Fibroblast of skin of left quadriceps (primary cell): Measurements from ENCODE around the gene ERBB3.

Source experiments
- DNase-seq, 2 experiments: peaks; one replicate each; pipeline ENCODE4 v3.0.0-alpha.2; 2013; ENCODE audit warnings: low read depth in 2 of 2

The ERBB3 gene

DNA sequence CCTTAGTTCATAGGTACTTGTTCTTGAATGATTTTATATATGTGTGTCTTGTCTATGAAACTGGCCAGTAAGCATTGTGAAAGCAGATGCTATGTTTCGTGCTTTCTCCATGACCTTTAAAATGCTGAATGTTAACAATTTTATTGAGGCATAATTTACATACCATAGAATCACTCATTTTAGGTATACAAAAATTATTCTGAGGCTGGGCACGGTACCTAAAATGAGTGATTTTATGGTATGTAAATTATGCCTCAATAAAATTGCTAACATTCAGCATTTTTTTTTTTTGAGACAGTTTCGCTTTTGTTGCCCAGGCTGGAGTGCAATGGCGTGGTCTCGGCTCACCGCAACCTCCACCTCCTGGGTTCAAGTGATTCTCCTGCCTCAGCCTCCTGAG lies 54.9 kb downstream of the ERBB3 start:
- DNase-seq = no peak

DNA sequence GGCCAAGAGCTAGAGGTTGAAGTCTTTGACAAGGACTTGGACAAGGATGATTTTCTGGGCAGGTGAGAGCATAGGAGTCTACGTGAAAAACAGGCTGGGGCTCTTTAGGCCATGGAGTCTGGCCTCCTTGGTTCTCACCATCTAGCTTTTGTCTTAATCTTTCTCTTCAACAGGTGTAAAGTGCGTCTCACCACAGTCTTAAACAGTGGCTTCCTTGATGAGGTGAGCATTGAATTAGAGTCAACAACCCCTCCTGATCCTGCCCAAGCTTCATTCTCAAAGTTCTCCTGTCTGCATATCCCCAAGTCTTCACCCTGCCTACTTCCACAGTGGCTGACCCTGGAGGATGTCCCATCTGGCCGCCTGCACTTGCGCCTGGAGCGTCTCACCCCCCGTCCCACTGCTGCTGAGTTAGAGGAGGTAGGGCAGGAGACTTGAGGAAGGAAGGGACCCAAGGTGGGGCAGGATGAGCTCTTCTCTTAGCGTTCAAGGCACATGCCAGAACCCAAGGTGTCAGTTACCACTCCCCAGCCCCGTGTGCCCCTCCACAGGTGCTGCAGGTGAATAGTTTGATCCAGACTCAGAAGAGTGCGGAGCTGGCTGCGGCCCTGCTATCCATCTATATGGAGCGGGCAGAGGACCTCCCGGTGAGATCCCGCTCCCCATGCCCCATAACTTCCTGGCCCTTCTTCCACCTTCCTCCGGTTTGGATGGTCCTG lies 58.0 kb downstream of the ERBB3 start:
- DNase-seq = no peak

DNA sequence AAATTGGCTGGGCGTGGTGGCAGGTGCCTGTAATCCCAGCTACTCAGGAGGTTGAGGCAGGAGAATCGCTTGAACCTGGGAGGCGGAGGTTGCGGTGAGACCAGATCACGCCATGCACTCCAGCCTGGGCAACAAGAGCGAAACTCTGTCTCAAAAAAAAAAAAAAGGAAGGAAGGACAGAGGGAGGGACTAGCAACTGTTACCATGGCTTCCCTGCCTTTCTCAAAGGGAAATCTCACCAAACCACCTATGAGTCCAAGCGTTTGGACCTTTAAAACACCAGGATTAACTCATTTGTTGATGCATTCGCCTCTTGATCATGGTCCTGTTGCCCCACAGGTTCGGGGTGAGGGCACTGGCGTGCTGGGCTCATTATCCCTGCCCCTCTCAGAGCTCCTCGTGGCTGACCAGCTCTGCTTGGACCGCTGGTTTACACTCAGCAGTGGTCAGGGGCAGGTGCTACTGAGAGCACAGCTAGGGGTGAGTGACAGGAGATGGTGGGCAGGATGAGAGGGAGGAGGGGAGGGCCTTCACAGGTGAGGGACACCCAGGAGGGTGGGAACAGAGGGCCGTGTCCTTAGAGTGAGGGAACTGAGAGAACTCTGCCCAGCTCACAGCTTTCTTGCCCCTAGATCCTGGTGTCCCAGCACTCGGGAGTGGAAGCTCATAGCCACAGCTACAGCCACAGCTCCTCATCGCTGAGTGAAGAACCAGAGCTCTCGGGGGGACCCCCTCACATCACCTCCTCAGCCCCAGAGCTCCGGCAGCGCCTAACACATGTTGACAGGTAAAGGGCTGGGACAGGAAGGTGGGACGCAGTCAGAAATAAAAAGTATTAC lies 62.2 kb downstream of the ERBB3 start:
- no peak for DNase-seq

DNA sequence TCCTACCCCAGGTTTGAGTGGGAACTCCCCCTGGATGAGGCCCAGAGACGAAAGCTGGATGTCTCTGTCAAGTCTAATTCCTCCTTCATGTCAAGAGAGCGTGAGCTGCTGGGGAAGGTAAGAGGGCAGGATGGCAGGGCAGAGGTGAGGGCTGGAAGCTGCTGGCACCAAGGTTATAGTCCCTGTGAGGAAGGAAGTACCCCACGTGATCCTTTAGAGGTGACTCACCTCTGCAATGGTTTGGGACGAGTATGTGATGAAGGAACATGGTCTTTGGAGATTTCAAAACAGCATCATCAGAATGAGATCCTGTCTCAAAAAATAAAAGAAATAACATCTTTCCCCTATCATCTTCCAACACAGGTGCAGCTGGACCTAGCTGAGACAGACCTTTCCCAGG lies 63.3 kb downstream of the ERBB3 start:
- DNase-seq = no peak

DNA sequence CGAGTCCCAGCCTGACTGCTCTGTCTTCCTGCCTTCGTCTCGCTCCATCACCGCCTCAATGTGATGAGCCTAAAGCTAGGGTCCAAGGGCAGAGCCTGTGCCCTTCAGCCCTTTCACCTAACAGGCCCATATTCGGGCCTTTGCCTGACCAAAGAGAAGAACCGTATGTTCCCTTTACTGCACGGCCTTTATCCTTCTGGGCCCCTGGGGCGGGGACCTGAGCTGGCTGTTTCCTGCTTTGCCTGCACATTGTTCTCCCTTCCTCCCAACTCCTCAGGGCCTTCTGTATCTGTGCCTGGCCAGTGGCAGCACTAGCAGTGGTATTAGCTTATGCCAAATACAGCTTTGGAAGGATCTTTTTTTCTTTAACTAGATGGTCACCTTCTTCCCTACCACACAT lies 63.9 kb downstream of the ERBB3 start:
- DNase-seq = no peak

DNA sequence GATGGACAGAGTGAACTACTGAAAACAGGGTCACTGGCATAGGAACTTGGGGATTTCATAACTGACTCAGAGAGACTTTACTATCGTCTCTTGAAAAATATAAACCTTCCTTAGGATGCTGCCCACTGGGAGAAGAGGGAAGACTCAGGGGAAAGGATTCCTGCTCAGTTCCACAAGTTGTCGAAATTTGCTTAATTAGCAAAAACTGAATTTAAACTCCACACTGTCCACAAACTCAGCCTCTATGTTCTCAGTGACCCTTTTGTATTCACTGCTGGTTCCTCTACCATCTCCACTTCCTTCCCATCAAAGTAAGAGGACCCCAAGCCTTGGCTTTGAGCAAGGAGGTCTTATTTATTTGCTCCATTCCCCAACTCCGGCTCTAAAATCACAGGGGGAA lies 65.3 kb downstream of the ERBB3 start:
- DNase-seq = no peak

DNA sequence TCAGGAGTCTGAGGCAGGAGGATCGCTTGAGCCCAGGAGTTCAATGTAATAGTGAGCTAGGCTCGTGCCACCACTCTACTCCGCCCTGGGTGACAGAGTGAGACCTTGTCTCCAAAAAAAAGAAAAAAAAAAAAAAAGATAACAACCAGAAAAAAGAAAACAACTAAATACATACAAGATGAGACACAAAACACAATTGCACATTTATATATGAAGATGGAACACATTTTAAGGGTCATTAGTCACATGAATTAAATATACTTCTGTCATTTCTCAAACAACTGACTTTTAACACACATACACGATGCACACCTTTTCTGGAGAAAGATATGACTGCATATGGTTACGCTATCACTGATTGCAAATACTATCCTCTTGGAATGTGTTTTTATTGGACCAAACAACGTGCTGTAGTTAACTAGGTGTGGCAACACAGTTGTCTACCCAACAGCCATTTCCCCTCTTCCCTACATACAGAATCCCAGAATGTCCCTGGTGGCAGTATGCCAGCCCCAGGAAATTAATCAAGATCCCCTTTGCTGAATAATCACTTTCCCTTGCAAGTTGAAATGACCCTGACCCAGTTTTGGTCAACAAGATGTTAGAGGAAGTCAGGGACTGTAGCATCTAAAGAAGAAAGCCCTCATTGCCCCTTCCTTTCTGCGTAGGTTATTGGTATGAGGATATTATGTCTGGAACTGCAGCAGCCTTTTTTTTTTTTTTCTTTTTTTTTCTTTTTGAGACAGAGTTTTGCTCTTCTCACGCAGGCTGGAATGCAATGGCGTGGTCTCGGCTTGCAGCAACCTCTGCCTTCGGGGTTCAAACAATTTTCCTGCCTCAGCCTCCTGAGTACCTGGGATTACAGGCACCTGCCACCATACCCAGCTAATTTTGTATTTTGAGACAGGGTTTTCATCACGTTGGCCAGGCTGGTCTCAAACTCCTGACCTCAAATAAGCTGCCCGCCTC lies 66.8 kb downstream of the ERBB3 start:
- DNase-seq = no peak

DNA sequence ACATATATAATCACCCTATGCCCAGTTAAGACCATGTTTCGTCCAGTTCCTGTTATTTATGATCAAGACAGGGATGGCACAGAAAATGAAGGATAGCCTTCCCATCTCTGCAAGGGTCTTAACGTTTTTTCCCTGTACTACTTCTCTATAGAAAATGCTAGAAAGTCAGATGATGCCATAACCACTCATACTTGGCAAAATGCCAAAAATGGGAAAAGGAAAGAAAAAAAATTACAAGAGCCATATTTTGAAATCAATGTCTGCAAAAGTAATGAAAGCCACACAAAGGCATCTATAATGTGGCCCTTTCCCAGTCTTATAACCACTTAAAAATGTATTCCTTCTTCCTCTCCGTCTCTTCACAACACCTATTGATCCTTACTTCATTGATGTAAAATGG lies 70.6 kb downstream of the ERBB3 start:
- DNase-seq = no peak

DNA sequence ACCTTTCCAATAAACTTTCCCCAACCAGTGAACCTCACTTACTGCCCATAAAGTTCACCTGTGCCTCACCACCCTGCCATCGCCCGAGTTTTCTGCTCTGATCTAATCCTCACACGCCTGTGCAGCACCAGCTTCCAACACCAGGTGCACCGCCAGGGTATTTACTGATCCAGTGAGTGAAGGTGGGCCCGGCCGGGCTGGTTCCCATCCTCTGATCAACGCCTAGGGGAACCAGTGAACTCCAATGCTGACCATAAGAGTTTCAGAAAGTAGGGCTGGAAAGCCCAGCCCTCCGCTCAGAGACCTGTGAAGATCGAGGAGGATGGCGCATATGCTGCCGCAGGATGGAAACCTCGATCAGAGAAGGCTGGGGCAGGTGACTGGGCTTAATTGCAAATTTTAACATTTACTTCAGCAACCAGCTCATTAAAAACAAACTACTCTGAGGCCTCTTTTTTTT lies 71.7 kb downstream of the ERBB3 start:
- no peak for DNase-seq

DNA sequence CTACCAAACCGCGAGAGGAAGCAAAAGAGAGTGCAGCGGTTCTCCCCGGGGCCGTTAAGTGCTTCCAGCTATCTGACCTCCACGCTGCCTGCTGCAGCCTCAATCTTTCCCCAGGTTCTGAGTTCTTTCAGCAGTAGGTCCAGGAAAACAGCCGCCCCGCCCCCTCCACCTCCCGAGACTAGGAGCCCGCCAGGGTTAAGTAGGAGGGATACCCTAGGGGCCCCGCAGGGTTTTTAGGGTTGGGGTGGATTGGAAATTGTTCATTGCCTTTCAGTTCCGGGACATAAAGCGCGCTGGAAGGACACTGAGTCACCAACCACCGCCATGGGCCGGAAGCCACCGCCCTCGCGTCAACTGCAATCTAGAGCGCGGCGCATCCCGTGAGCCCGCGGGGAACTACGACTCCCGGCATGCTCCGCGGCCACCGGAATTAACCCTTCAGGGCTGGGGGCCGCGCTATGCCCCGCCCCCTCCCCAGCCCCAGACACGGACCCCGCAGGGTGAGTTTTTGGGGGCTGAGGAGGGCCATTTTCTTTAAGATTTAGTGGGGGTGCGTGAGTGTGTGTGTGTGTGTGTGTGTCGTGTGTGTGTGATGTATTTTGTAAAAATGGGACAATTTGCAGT lies 72.3 kb downstream of the ERBB3 start, which contains the start of gene MYL6B:
Gene MYL6B (plus strand): TSS at position 456 of the 624 bp plus-strand sequence. CDS start 1,332 bp downstream, outside the sequence.
- peak; percentile 76 to 78 for DNase-seq
